Brain microvascular endothelial cell (primary cell): ENCODE measurements around the gene ZFP1.

Experiments used
- DNase-seq: peaks from one replicate; pipeline ENCODE4 v3.0.0-alpha.2; 2020
- H3K27ac ChIP-seq: fragments of 250-450 bp; sonication (Bioruptor Pico); 2 replicates; pipeline ENCODE4 v1.5.1; 2020; ENCODE audit warnings: mild to moderate bottlenecking, moderate library complexity
- H3K27me3 ChIP-seq: fragments of 250-450 bp; sonication (Bioruptor Pico); replicated peaks from 2 replicates; pipeline ENCODE4 v1.5.1; 2020; ENCODE audit warnings: mild to moderate bottlenecking
- H3K36me3 ChIP-seq: fragments of 250-450 bp; sonication (Bioruptor Pico); replicated peaks from 2 replicates; pipeline ENCODE4 v1.5.1; 2020; ENCODE audit warnings: mild to moderate bottlenecking
- H3K4me3 ChIP-seq: 2 replicates; pipeline ENCODE4 v1.5.1; 2011; ENCODE audit warnings: low read depth, mild to moderate bottlenecking, control low read depth, low read length, moderate library complexity
- in situ Hi-C: cut with HindIII; loops from 2 replicates; pipeline ENCODE4 v1.10.0; 2017; ENCODE audit warnings: low sequenced_read_pairs, low pct_ligation_motif_present
- TF ChIP-seq, protein P1 (sequence below): IDR thresholded peaks from 2 replicates; pipeline ENCODE4 v1.5.1; 2011; ENCODE audit warnings: low read depth, mild to moderate bottlenecking, moderate library complexity, low read length, control low read depth, inconsistent platforms; ENCODE audit errors: missing control alignments

Gene ZFP1

DNA sequence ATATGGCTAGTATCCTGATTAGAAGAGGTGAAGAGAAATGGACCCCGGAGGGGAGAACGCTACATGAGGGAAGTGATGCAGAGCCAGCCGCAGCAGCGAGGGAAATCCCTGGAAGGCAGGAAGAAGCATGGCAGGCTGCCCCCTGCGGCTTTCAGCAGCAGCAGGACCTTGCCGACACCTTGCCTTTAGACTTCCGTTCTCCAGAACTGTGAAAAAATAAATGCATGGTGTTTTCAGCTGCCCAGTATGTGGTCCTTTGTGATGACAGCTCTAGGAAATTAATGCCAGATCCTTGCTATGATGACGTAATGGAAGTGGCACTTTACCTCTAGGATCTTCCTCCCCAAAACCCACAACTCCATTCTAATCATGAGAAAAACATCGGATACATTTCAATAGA lies 9.7 kb upstream of the ZFP1 start:
- Histone ChIP-seq H3K27ac (no peak overlapping the region), H3K4me3 (no peak overlapping the region), H3K36me3 (no peaks in the 10 kb centered on the region), H3K27me3 (no peaks in the 10 kb centered on the region)
- in situ Hi-C loops: no loop called here
- peak; percentile 27 for DNase-seq
- TF ChIP-seq, protein P1, sequence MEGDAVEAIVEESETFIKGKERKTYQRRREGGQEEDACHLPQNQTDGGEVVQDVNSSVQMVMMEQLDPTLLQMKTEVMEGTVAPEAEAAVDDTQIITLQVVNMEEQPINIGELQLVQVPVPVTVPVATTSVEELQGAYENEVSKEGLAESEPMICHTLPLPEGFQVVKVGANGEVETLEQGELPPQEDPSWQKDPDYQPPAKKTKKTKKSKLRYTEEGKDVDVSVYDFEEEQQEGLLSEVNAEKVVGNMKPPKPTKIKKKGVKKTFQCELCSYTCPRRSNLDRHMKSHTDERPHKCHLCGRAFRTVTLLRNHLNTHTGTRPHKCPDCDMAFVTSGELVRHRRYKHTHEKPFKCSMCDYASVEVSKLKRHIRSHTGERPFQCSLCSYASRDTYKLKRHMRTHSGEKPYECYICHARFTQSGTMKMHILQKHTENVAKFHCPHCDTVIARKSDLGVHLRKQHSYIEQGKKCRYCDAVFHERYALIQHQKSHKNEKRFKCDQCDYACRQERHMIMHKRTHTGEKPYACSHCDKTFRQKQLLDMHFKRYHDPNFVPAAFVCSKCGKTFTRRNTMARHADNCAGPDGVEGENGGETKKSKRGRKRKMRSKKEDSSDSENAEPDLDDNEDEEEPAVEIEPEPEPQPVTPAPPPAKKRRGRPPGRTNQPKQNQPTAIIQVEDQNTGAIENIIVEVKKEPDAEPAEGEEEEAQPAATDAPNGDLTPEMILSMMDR: no peak

DNA sequence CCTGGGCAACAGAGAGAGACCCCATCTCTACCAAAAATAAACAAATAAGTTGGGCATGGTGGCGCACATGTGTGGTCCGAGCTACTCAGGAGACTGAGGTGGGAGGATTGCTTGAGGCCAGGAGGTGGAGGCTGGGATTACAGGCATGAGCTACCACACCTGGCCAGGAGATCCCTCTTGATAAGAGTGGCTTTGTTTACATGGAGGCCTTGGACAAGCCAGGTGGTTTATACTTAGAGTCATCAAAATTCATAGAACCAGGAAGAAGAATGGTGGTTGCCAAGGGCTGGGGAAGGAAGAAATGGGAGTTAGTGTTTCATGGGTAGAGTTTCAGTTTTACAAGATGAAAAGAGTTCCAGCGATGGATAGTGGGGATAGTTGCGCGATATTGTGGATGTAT lies 8.8 kb upstream of the ZFP1 start:
- no peak overlapping the region for H3K4me3 ChIP-seq
- no peak for DNase-seq
- TF ChIP-seq, protein P1: no peak

DNA sequence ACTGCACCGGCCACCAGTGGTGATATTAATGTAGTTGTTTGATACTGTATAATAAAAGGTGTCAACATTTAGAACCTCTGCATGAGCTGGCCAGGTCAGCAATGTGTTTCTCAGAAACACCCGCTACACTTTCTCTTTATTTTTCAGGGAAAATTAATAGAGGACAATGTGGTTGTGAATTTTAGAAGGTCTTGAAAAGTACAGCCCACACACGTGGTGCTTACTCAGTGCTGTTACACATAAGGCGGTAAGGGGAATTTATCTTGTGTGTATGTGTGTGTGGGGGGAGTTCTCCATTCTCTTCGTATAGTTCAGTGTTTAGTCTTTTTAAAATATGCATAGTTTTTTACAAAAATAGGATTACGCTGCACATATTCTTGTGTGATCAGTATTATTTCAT lies 4.4 kb upstream of the ZFP1 start:
- TF ChIP-seq, protein P1: no peak
- DNase-seq: no peak
- Histone ChIP-seq H3K36me3 (no peaks in the 10 kb centered on the region), H3K27ac (no peak overlapping the region), H3K27me3 (no peaks in the 10 kb centered on the region), H3K4me3 (no peak overlapping the region)
- in situ Hi-C loops: no loop called here

More for the DNA sequence above, 8.8 kb upstream of the ZFP1 start:
- Histone ChIP-seq H3K27ac (no peak overlapping the region), H3K27me3 (no peaks in the 10 kb centered on the region), H3K36me3 (no peaks in the 10 kb centered on the region)
- in situ Hi-C loops: no loop called here

DNA sequence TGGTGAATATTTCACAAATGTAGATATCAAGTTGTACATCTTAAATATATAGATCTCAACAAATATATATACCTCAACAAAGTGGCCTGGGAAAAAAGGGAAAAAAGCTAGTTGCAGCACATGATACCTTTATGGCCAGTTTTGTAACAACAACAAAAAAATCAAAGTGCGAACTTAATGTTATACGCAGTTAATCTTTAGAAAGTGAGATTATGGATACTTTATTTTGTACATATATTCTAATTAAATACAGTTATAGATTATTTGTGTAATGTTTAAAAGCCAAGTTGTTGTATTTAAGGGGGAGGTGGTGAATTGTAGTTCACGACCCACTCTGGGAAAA lies 385 bp upstream of the ZFP1 start:
- no peak for DNase-seq
- Histone ChIP-seq H3K36me3 (peaks cover 2% of the 10 kb centered on the region), H3K27me3 (no peaks in the 10 kb centered on the region), H3K4me3 (peak overlapping the region; percentile 91), H3K27ac (no peak overlapping the region)
- in situ Hi-C loops: no loop called here
- TF ChIP-seq, protein P1: no peak

DNA sequence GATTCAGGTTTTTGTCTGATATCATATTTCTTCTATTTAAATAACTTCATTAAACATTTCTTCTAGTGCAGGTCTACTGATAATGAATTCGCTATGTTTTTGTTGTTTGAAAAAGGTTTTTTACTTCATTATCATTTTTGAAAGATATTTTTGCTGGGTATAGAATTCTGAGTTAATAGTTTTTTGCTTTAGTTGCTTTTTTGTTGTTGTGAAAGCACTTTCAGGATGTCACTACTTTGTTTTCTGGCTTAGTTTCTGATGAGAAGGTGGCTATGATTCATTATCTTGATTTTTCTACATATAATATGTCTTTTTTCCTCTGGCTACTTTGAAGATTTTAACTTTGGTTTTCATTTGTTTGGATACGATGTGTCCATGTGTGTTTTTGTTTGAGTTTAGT lies 3.5 kb downstream of the ZFP1 start:
- H3K27me3 ChIP-seq: no peaks in the 10 kb centered on the region
- H3K4me3 ChIP-seq: no peak overlapping the region
- in situ Hi-C loops: no loop called here
- TF ChIP-seq, protein P1: no peak
- no peak overlapping the region for H3K27ac ChIP-seq
- peaks cover 10% of the 10 kb centered on the region for H3K36me3 ChIP-seq
- no peak for DNase-seq

DNA sequence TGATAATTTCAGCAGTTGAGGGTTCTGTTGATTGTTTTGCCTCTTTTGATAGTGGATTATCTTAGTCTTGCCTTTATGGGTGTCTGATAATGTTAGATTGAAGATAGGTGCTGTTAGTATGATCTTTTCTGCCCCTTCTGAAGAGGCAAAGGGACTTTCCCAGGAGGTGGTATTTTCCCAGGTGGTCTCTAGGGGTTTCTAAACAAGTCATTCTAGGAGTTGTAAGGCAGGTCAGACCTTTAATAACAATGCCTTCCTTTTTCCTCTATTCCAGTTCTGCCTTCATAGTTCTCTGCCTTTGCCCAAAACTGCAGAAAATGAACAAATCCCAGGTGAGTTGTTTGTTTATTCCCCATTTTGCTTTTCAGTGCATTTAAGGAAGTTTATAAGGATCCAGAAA lies 4.3 kb downstream of the ZFP1 start:
- Histone ChIP-seq H3K4me3 (no peak overlapping the region), H3K27ac (no peak overlapping the region), H3K36me3 (peaks cover 10% of the 10 kb centered on the region), H3K27me3 (no peaks in the 10 kb centered on the region)
- in situ Hi-C loops: no loop called here
- DNase-seq: no peak
- TF ChIP-seq, protein P1: no peak
